H9 (cell line): Measurements from ENCODE around the gene DNAJC30. TPM values are rescaled to one million over a fixed set of nuclear protein-coding genes. Genes with fewer than 3 reads are reported as not detected.
"Not testable (repeated sequence)": the region's sequence is repeated elsewhere in the genome, so short reads cannot be mapped to it uniquely, and the experiment has no call there.

Experiments used
- DNase-seq: peaks from one replicate; pipeline ENCODE4 v3.0.0-alpha.2; 2017
- H2AFZ ChIP-seq: one replicate; pipeline ENCODE4 v1.6.1; 2013; ENCODE audit warnings: mild to moderate bottlenecking, low read length, control low read depth, moderate library complexity
- H2AK5ac ChIP-seq: 2 replicates; pipeline ENCODE4 v1.6.1; 2013; ENCODE audit warnings: low read length, control low read depth, mixed read lengths; ENCODE audit not compliant: insufficient read length
- H2BK120ac ChIP-seq: one replicate; pipeline ENCODE4 v1.6.1; 2013; ENCODE audit warnings: low read depth, mild to moderate bottlenecking, low read length, control low read depth, inconsistent platforms; ENCODE audit not compliant: poor library complexity, severe bottlenecking
- H2BK12ac ChIP-seq: 2 replicates; pipeline ENCODE4 v1.6.1; 2013; ENCODE audit warnings: low read length, control low read depth, mixed read lengths, low read depth; ENCODE audit not compliant: insufficient read length
- H2BK15ac ChIP-seq: 2 replicates; pipeline ENCODE4 v1.6.1; 2013; ENCODE audit warnings: low read depth, low read length, control low read depth
- H2BK20ac ChIP-seq: one replicate; pipeline ENCODE4 v1.6.1; 2013; ENCODE audit warnings: low read depth, mild to moderate bottlenecking, low read length, control low read depth, inconsistent platforms; ENCODE audit not compliant: poor library complexity, severe bottlenecking
- H2BK5ac ChIP-seq: 2 replicates; pipeline ENCODE4 v1.6.1; 2013; ENCODE audit warnings: low read length, control low read depth, mixed read lengths; ENCODE audit not compliant: insufficient read length
- H3K14ac ChIP-seq: 2 replicates; pipeline ENCODE4 v1.6.1; 2013; ENCODE audit warnings: low read length, control low read depth; ENCODE audit not compliant: insufficient read depth
- H3K18ac ChIP-seq: 2 replicates; pipeline ENCODE4 v1.6.1; 2013; ENCODE audit warnings: low read depth, mild to moderate bottlenecking, mixed read lengths, low read length, control low read depth; ENCODE audit not compliant: insufficient read length
- H3K23ac ChIP-seq: 2 replicates; pipeline ENCODE4 v1.6.1; 2013; ENCODE audit warnings: low read length, control low read depth, mixed read lengths, low read depth; ENCODE audit not compliant: insufficient read length
- H3K23me2 ChIP-seq: 2 replicates; pipeline ENCODE4 v1.6.1; 2013; ENCODE audit warnings: low read depth, mild to moderate bottlenecking, mixed read lengths, low read length, control low read depth; ENCODE audit not compliant: insufficient read length, poor library complexity, severe bottlenecking
- H3K27ac ChIP-seq: 2 replicates; pipeline ENCODE4 v1.5.1; 2013; ENCODE audit warnings: low read length, control low read depth, mixed read lengths, low read depth; ENCODE audit not compliant: insufficient read length
- H3K27me3 ChIP-seq: 2 replicates; pipeline ENCODE4 v1.6.1; 2013; ENCODE audit warnings: low read length, control low read depth, inconsistent platforms; ENCODE audit not compliant: insufficient read depth
- H3K4ac ChIP-seq: 2 replicates; pipeline ENCODE4 v1.6.1; 2013; ENCODE audit warnings: low read depth, mild to moderate bottlenecking, control low read depth, inconsistent platforms, low read length, moderate library complexity
- H3K4me1 ChIP-seq: 2 replicates; pipeline ENCODE4 v1.6.1; 2013; ENCODE audit warnings: low read length, control low read depth, inconsistent platforms; ENCODE audit not compliant: insufficient read depth
- H3K4me2 ChIP-seq: 2 replicates; pipeline ENCODE4 v1.6.1; 2013; ENCODE audit warnings: low read length, control low read depth, mixed read lengths; ENCODE audit not compliant: insufficient read length, insufficient read depth
- H3K56ac ChIP-seq: 2 replicates; pipeline ENCODE4 v1.6.1; 2013; ENCODE audit warnings: low read depth, mild to moderate bottlenecking, mixed read lengths, low read length, control low read depth; ENCODE audit not compliant: insufficient read length
- H3K79me1 ChIP-seq: 2 replicates; pipeline ENCODE4 v1.6.1; 2013; ENCODE audit warnings: low read depth, mild to moderate bottlenecking, moderate library complexity, low read length, control low read depth, inconsistent platforms; ENCODE audit not compliant: insufficient read depth, poor library complexity, severe bottlenecking
- H3K79me2 ChIP-seq: 2 replicates; pipeline ENCODE4 v1.6.1; 2013; ENCODE audit warnings: low read length, control low read depth, inconsistent platforms; ENCODE audit not compliant: insufficient read depth
- H3K9ac ChIP-seq: 2 replicates; pipeline ENCODE4 v1.6.1; 2013; ENCODE audit warnings: low read length, control low read depth, mixed read lengths; ENCODE audit not compliant: insufficient read length; ENCODE audit errors: extremely low read depth
- H3K9me3 ChIP-seq: one replicate; pipeline ENCODE4 v1.6.1; 2013; ENCODE audit warnings: low read depth, low read length, inconsistent platforms; ENCODE audit not compliant: control insufficient read depth
- H3T11ph ChIP-seq: one replicate; pipeline ENCODE4 v1.6.1; 2013; ENCODE audit warnings: mild to moderate bottlenecking, low read length, control low read depth, inconsistent platforms
- H4K20me1 ChIP-seq: one replicate; pipeline ENCODE4 v1.6.1; 2013; ENCODE audit not compliant: control insufficient read depth, insufficient read length, insufficient read depth
- H4K5ac ChIP-seq: 2 replicates; pipeline ENCODE4 v1.6.1; 2013; ENCODE audit warnings: low read depth, mild to moderate bottlenecking, mixed read lengths, low read length, control low read depth; ENCODE audit not compliant: insufficient read length
- H4K8ac ChIP-seq: replicated peaks from 2 replicates; pipeline ENCODE4 v1.6.1; 2013; ENCODE audit warnings: low read length, control low read depth, mixed read lengths, low read depth; ENCODE audit not compliant: insufficient read length
- H4K91ac ChIP-seq: 2 replicates; pipeline ENCODE4 v1.6.1; 2013; ENCODE audit warnings: low read depth, mild to moderate bottlenecking, moderate library complexity, mixed read lengths, low read length, control low read depth; ENCODE audit not compliant: insufficient read length
- H3K27ac Mint-ChIP-seq, 3 experiments: 2 replicates in 2 of 3; 3 replicates in 1 of 3; pipeline ENCODE4 v1.8.0; 2020 to 2021; ENCODE audit warnings: mixed read lengths in 3 of 3, mild to moderate bottlenecking in 1 of 3, moderate library complexity in 1 of 3
- H3K27me3 Mint-ChIP-seq: 2 replicates; pipeline ENCODE4 v1.8.0; 2021; ENCODE audit warnings: low read depth, mild to moderate bottlenecking, moderate library complexity, mixed read lengths
- H3K36me3 Mint-ChIP-seq, 3 experiments: 2 replicates in 2 of 3; 3 replicates in 1 of 3; pipeline ENCODE4 v1.8.0; 2020 to 2021; ENCODE audit warnings: low read depth in 3 of 3, mixed read lengths in 3 of 3; ENCODE audit not compliant: insufficient read depth in 1 of 3
- H3K4me1 Mint-ChIP-seq, 2 experiments: 2 replicates each; pipeline ENCODE4 v1.8.0; 2020; ENCODE audit warnings: mixed read lengths in 2 of 2
- H3K4me3 Mint-ChIP-seq, 2 experiments: 2 replicates in 1 of 2; 3 replicates in 1 of 2; pipeline ENCODE4 v1.8.0; 2020 to 2021; ENCODE audit warnings: mild to moderate bottlenecking in 2 of 2, mixed read lengths in 2 of 2, moderate library complexity in 1 of 2
- H3K9me3 Mint-ChIP-seq, 2 experiments: 2 replicates in 1 of 2; 3 replicates in 1 of 2; pipeline ENCODE4 v1.8.0; 2020; ENCODE audit warnings: mild to moderate bottlenecking in 2 of 2, mixed read lengths in 2 of 2, moderate library complexity in 1 of 2
- CTCF ChIP-seq: fragments of 200-600 bp; sonication (generic); conservative IDR thresholded peaks from 3 replicates; pipeline ENCODE4 v1.8.0; 2021; ENCODE audit warnings: antibody characterized with exemption, mild to moderate bottlenecking
- WGBS: extraction: QIAGEN DNeasy Blood & Tissue Kit; methylation state at CpG from one replicate; pipeline ENCODE4 v1.1.7; 2013; ENCODE audit warnings: missing lambda C conversion rate, low lambda C conversion rate, mixed read lengths; ENCODE audit not compliant: insufficient read length; ENCODE audit errors: extremely low coverage; 5-methylcytosine and 5-hydroxymethylcytosine counted together
- total RNA-seq: library from RNA; stranded (reverse); gene quantifications from 2 replicates; pipeline ENCODE4 v1.2.1, GENCODE V29; 2021

The DNAJC30 gene
- total RNA-seq, 1 experiment from 2014 or later: 8.1 TPM

- no peak overlapping the region for H2BK20ac ChIP-seq
- Mint-ChIP-seq H3K9me3 (no peaks in the 10 kb centered on the region; a peak in 1 of 5 replicates), H3K4me1 (peaks cover 0 to 7% of the 10 kb centered on the region in 2 experiments; a peak in 2 of 4 replicates), H3K27ac (no peak overlapping the region), H3K36me3 (peaks cover 0 to 1% (median 0%) of the 10 kb centered on the region in 3 experiments; a peak in 2 of 7 replicates), H3K4me3 (peak overlapping the region; percentile 29 to 48; a peak in 2 of 5 replicates), H3K27me3 (peaks cover 40% of the 10 kb centered on the region)
- H3K18ac ChIP-seq: no peak overlapping the region
- WGBS: no CpG with 5 or more reads among the region's 3 CpGs
- no peak overlapping the region for H3K14ac ChIP-seq
- no peak for DNase-seq
- no peak overlapping the region for H4K5ac ChIP-seq
- H2AK5ac ChIP-seq: no peak overlapping the region
- H2BK15ac ChIP-seq: no peak overlapping the region
- no peaks in the 10 kb centered on the region for H4K20me1 ChIP-seq
- no peak overlapping the region for H4K8ac ChIP-seq
- no peak overlapping the region for H4K91ac ChIP-seq
- no peak overlapping the region for H3K56ac ChIP-seq
- no peak overlapping the region for H2BK12ac ChIP-seq
- H2AFZ ChIP-seq: no peak overlapping the region
- H3K4ac ChIP-seq: no peak overlapping the region
- no peaks in the 10 kb centered on the region for H3K4me1 ChIP-seq
- TF ChIP-seq CTCF: no peak
- no peak overlapping the region for H3K27ac ChIP-seq
- peaks cover 9% of the 10 kb centered on the region for H3K23me2 ChIP-seq
- H3T11ph ChIP-seq: no peak overlapping the region
- H2BK120ac ChIP-seq: no peak overlapping the region
- H2BK5ac ChIP-seq: no peak overlapping the region
- no peaks in the 10 kb centered on the region for H3K79me1 ChIP-seq
- H3K9me3 ChIP-seq: no peaks in the 10 kb centered on the region
- no peak overlapping the region for H3K4me2 ChIP-seq
- no peak overlapping the region for H3K9ac ChIP-seq
- H3K79me2 ChIP-seq: no peaks in the 10 kb centered on the region
- no peak overlapping the region for H3K23ac ChIP-seq
- H3K27me3 ChIP-seq: peaks cover 3% of the 10 kb centered on the region; the same call in 1 of the 2 replicates
Observed at GRCh38 chr7:73721377-73721817, 38.1 kb upstream of the DNAJC30 start.

GRCh38 chr7:73720443-73720842, 37.2 kb upstream of the DNAJC30 start:
- H3K27me3 ChIP-seq, H4K8ac ChIP-seq, H4K91ac ChIP-seq, H3K79me1 ChIP-seq, H4K5ac ChIP-seq, H3T11ph ChIP-seq, H3K79me2 ChIP-seq, H2BK120ac ChIP-seq, H2BK15ac ChIP-seq, H3K4me2 ChIP-seq, H3K27ac ChIP-seq, H2BK20ac ChIP-seq, H3K18ac ChIP-seq, H3K9ac ChIP-seq, H3K9me3 ChIP-seq, H3K36me3 Mint-ChIP-seq, H2AFZ ChIP-seq, H3K4me1 ChIP-seq, H3K14ac ChIP-seq, H3K4ac ChIP-seq, H3K56ac ChIP-seq, H2BK12ac ChIP-seq, H4K20me1 ChIP-seq, H3K9me3 Mint-ChIP-seq, H3K4me1 Mint-ChIP-seq, H3K23ac ChIP-seq, H2BK5ac ChIP-seq, H2AK5ac ChIP-seq, H3K23me2 ChIP-seq: not testable (repeated sequence)
- H3K27me3 Mint-ChIP-seq: peaks cover 40% of the 10 kb centered on the region
- no CpG with 5 or more reads among the region's 9 CpGs for WGBS
- peak overlapping the region; percentile 61 to 76 for H3K4me3 Mint-ChIP-seq
- peak; percentile 21 for DNase-seq
- H3K27ac Mint-ChIP-seq: peak overlapping the region in 1 of 3 experiments; percentile 62; a peak in 1 of 7 replicates
